Mucosa of descending colon (tissue), 3 donors: ENCODE measurements around the gene SIL1. TPM values are rescaled to one million over a fixed set of nuclear protein-coding genes. Genes with fewer than 3 reads are reported as not detected.
A peak's percentile ranks its signal among the peaks of the same experiment; 100 is the strongest.

Experiments
- ATAC-seq: fragments of 200-7000 bp; cut with Tn5 transposase; one replicate; pipeline ENCODE4 v1.9.1; 2020; ENCODE audit warnings: mild to moderate bottlenecking, moderate library complexity
- DNase-seq, 3 donors: peaks; one replicate each; pipeline ENCODE4 v3.0.0-alpha.2; 2020
- H3K36me3 ChIP-seq: fragments of 200-600 bp; one replicate; pipeline ENCODE4 v1.8.0; 2021; ENCODE audit warnings: low read depth, mild to moderate bottlenecking
- H3K4me1 ChIP-seq: fragments of 200-600 bp; one replicate; pipeline ENCODE4 v1.8.0; 2021; ENCODE audit warnings: low read depth, mild to moderate bottlenecking
- H3K4me3 ChIP-seq: fragments of 200-600 bp; one replicate; pipeline ENCODE4 v1.8.0; 2021; ENCODE audit warnings: mild to moderate bottlenecking
- H3K9me3 ChIP-seq: fragments of 200-600 bp; one replicate; pipeline ENCODE4 v1.8.0; 2021; ENCODE audit warnings: mild to moderate bottlenecking
- intact Hi-C, 2 donors: fragments of 100-400 bp; cut with DNase I in 1 of 2; cut with micrococcal nuclease in 1 of 2; formaldehyde crosslinking; loops; one replicate each; pipeline versions ENCODE4 v1.11.0 to v1.11.1; 2022; cut with DNase I, micrococcal nuclease
- total RNA-seq, 3 donors: library from RNA; stranded (reverse); fragmentation: NEBNext Ultra II Directional in 2 of 3; extraction: Animal tissue kit (Norgen Biotek cat#: 25700) in 2 of 3; gene quantifications; one replicate each; pipeline versions ENCODE4 v1.2.1 to v1.2.4, GENCODE V29; 2021 to 2023
- TF ChIP-seq, protein P1 (sequence below): fragments of 200-600 bp; IDR thresholded peaks from one replicate; pipeline ENCODE4 v1.8.0; 2022; ENCODE audit warnings: antibody characterized with exemption, mild to moderate bottlenecking
- donor health status: DM: no; HTN: no; CAD: no; lungs with moderate emphysema.
- donor health status: DM: no; HTN: no; CAD: no.
- donor health status: DM: no; HTN: yes; CAD: no.

SIL1 gene
- total RNA-seq, 3 donors from 2014 or later = 35.2 to 35.8 (median 35.6) TPM

DNA sequence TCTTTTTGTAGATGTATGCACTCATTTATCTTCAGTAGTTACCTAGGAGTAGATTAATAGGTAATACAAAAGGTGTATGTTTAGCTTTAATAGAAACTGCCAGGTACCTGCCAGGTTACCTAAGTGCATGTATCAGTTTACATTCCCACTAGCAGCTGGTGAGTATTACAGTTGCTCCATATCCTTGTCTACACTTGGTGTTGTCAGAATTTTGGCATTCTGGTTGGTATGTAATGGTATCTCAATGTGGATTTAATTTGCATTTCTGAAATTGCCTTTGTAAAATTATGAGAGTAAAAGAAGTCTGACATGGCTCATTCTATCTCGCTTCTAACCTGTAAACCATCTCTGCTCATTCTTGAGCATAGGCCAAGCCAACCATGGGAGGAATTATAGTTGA is 38.3 kb upstream of the SIL1 start:
- Histone ChIP-seq H3K9me3 (no peaks in the 10 kb centered on the region), H3K4me1 (no peaks in the 10 kb centered on the region), H3K36me3 (no peaks in the 10 kb centered on the region), H3K4me3 (no peak overlapping the region)
- TF ChIP-seq, protein P1, sequence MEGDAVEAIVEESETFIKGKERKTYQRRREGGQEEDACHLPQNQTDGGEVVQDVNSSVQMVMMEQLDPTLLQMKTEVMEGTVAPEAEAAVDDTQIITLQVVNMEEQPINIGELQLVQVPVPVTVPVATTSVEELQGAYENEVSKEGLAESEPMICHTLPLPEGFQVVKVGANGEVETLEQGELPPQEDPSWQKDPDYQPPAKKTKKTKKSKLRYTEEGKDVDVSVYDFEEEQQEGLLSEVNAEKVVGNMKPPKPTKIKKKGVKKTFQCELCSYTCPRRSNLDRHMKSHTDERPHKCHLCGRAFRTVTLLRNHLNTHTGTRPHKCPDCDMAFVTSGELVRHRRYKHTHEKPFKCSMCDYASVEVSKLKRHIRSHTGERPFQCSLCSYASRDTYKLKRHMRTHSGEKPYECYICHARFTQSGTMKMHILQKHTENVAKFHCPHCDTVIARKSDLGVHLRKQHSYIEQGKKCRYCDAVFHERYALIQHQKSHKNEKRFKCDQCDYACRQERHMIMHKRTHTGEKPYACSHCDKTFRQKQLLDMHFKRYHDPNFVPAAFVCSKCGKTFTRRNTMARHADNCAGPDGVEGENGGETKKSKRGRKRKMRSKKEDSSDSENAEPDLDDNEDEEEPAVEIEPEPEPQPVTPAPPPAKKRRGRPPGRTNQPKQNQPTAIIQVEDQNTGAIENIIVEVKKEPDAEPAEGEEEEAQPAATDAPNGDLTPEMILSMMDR = no peak
- ATAC-seq (no peak), DNase-seq (no peak)
- intact Hi-C loops = no loop called here

DNA sequence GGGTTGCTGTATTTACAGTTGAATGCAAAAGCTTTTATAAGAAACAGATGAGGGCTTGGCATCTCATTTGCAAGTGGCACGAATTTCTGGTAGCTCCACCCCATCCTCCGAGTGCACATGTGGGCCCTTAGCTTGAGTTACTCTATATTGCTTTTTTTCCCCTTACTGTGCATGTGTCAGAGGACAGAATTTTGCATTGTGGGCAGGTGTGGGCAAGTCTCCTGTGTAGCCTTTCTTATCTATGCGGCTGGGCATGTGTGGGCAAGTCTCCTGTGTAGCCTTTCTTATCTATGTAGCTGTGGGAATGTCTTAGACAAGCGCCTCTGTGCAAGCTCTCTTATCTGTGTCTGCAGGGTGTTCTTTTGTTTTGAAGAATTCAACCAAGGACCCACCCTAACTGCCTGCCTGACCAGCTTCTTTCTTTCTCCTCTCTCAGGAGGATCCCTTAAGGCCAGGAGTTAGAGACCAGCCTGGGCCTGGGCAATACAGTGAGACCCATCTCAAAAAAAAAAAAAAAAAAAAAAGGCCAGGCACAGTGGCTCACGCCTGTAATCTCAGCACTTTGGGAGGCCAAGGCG is 34.1 kb upstream of the SIL1 start:
- intact Hi-C loops = no loop called here
- no peaks in the 10 kb centered on the region for H3K9me3 ChIP-seq
- TF ChIP-seq, protein P1 = no peak
- H3K4me1 ChIP-seq = no peaks in the 10 kb centered on the region
- ATAC-seq (no peak), DNase-seq (no peak)
- no peaks in the 10 kb centered on the region for H3K36me3 ChIP-seq
- H3K4me3 ChIP-seq = no peak overlapping the region

DNA sequence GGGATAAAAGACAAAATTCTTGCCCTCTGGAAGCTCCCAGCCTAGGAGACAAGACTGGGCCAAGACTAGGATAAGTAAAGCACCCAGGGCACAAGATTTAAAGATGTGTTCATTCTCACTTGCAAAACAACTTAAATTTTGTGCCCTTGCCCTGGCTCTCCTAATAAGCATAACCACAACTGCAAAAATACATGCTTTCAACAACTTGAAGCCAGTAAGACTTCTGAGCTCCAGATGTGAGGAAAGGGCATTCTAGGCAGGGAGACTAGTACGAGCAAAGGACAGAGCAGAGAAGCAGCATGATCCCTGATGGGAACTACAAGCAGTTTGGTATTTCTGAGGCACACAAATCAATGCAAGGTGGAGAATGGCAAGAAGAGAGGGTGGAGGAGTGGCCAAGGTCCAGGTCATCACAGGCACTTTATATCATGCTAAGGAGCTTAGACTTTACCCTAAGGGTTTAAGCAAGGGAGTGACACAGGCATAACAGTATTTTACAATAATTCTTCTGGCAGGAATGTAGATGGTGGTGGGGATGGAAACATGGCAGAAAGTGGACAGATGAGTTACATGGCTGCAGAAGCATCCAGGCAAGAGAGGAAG is 30.1 kb upstream of the SIL1 start:
- Histone ChIP-seq H3K36me3 (no peaks in the 10 kb centered on the region), H3K4me1 (no peaks in the 10 kb centered on the region), H3K4me3 (no peak overlapping the region), H3K9me3 (no peaks in the 10 kb centered on the region)
- TF ChIP-seq, protein P1 = no peak
- peak; percentile 72 for ATAC-seq
- DNase-seq = peak in 1 of 3 donors; percentile 13
- intact Hi-C loops = no loop called here

DNA sequence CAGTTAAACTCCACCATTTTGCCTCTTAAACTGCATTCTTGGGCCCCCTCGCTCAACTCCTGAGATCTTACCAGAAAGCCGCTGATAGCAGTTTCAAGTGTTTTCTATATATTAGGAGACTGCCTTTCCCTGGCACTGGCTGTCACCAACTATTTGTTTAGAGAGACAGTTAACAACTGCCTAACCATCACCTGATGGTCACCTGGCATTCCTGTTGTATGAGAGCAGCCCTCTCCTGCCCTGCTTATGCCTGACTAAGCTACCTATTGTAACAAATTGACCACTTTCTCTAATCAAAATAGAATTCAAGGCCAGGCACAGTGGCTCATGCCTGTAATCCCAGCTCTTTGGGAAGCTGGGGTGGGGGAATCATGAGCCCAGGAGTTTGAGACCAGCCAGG is 28.0 kb upstream of the SIL1 start:
- DNase-seq (no peak), ATAC-seq (no peak)
- TF ChIP-seq, protein P1 = no peak
- Histone ChIP-seq H3K4me1 (no peaks in the 10 kb centered on the region), H3K9me3 (no peaks in the 10 kb centered on the region), H3K36me3 (no peaks in the 10 kb centered on the region), H3K4me3 (no peak overlapping the region)
- intact Hi-C loops = no loop called here

DNA sequence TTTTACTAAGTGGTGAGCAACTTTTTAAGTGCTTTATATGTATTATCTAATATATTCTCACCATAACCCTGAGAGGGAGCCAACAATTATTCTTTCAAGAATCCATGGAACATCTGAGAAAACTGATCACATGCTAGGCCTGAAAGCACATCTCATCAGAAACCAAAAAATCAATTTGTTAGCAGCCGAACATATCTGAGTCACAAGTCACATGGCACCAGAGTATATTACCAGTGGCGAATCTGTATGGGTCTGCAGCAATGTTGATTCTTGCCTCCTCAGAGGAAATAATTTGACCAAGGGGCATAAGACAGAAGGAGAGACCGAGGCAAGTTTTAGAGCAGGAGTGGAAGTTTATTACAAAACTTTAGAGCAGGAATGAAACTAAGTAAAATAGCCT is 25.3 kb upstream of the SIL1 start:
- intact Hi-C loops = no loop called here
- no peaks in the 10 kb centered on the region for H3K4me1 ChIP-seq
- no peak overlapping the region for H3K4me3 ChIP-seq
- DNase-seq (no peak), ATAC-seq (no peak)
- H3K9me3 ChIP-seq = no peaks in the 10 kb centered on the region
- H3K36me3 ChIP-seq = no peaks in the 10 kb centered on the region
- TF ChIP-seq, protein P1 = no peak
